Fibroblast of pulmonary artery (primary cell): ENCODE measurements around the gene SARS1.
A peak's percentile ranks its signal among the peaks of the same experiment; 100 is the strongest.

Experiments
- DNase-seq: peaks from one replicate; pipeline ENCODE4 v3.0.0-alpha.2; 2010; ENCODE audit warnings: low read depth
- H3K4me3 ChIP-seq: replicated peaks from 2 replicates; pipeline ENCODE4 v1.5.1; 2011; ENCODE audit warnings: low read depth, mild to moderate bottlenecking, control low read depth, low read length, moderate library complexity
- CTCF ChIP-seq: IDR thresholded peaks from 2 replicates; pipeline ENCODE4 v1.5.1; 2011; ENCODE audit warnings: mild to moderate bottlenecking, control low read depth, low read length, inconsistent platforms; ENCODE audit errors: missing control alignments

Gene SARS1

GRCh38 chr1:109186733-109187086 lies 27.0 kb upstream of the SARS1 start:
- no peak for TF ChIP-seq CTCF
- no peak for DNase-seq

GRCh38 chr1:109187127-109187526 lies 26.6 kb upstream of the SARS1 start:
- TF ChIP-seq CTCF = no peak
- H3K4me3 ChIP-seq = no peak overlapping the region
- DNase-seq = no peak

More at GRCh38 chr1:109186733-109187086, 27.0 kb upstream of the SARS1 start:
- H3K4me3 ChIP-seq = no peak overlapping the region

- no peak for TF ChIP-seq CTCF
- DNase-seq = no peak
- H3K4me3 ChIP-seq = no peak overlapping the region
Measured at GRCh38 chr1:109188200-109188599, 25.5 kb upstream of the SARS1 start.

- no peak overlapping the region for H3K4me3 ChIP-seq
- no peak for TF ChIP-seq CTCF
- no peak for DNase-seq
Measured at GRCh38 chr1:109188781-109189180, 24.9 kb upstream of the SARS1 start.

GRCh38 chr1:109190189-109190588 lies 23.5 kb upstream of the SARS1 start:
- no peak overlapping the region for H3K4me3 ChIP-seq
- TF ChIP-seq CTCF = no peak
- no peak for DNase-seq

- no peak overlapping the region for H3K4me3 ChIP-seq
- DNase-seq = no peak
- TF ChIP-seq CTCF = peak; percentile 20
Measured at GRCh38 chr1:109191377-109191776, 22.3 kb upstream of the SARS1 start.

GRCh38 chr1:109191891-109192290 lies 21.8 kb upstream of the SARS1 start:
- no peak overlapping the region for H3K4me3 ChIP-seq
- TF ChIP-seq CTCF = no peak
- no peak for DNase-seq
